HepG2 (cell line): Measurements from ENCODE around the gene C20orf204. TPM values are rescaled to one million over a fixed set of nuclear protein-coding genes. Genes with fewer than 3 reads are reported as not detected.

ENCODE experiments used
- ATAC-seq: fragments of 200-7000 bp; cut with Tn5 transposase; 3 replicates; pipeline ENCODE4 v1.9.1; 2020; ENCODE audit warnings: mild to moderate bottlenecking, moderate library complexity
- BruUV-seq: library from RNA; stranded (reverse); fragments of 400-500 nt; replicated peaks from 2 replicates; lab custom pipeline; 2021; lab: Mats Ljungman, UMichigan
- CTCF ChIA-PET: fragments of 300-600 bp; formaldehyde crosslinking; extraction: SDS; loops from one replicate; lab custom pipeline; 2021; ENCODE audit warnings: low total read pairs, inconsistent platforms, low intra/inter-chr PET ratio; lab: Yijun Ruan, JAX
- POLR2A ChIA-PET: fragments of 350-600 bp; sonication (Branson Sonifier 250); formaldehyde crosslinking; loops from one replicate; lab custom pipeline; 2020; ENCODE audit warnings: antibody characterized with exemption, inconsistent platforms; lab: Yijun Ruan, JAX
- DNase-seq: peaks from one replicate; pipeline ENCODE4 v3.0.0-alpha.2; 2015; ENCODE audit warnings: low spot score
- FAIRE-seq: peaks from 3 replicates; lab custom pipeline; 2011; peaks lifted over from hg19 to GRCh38; lab: Jason Lieb, UNC
- H2AFZ ChIP-seq: one replicate; pipeline ENCODE4 v1.6.1; 2011; ENCODE audit warnings: low read length, inconsistent platforms
- H3K27ac ChIP-seq: fragments of 300-600 bp; 3 replicates; pipeline ENCODE4 v1.8.0; 2011; ENCODE audit warnings: mixed run types, mild to moderate bottlenecking, mixed read lengths, low read length, inconsistent platforms; ENCODE audit not compliant: insufficient read depth; ENCODE audit errors: extremely low read length
- H3K27me3 ChIP-seq, 2 experiments: fragments of 200-600 bp in 1 of 2; 2 replicates in 1 of 2; 3 replicates in 1 of 2; pipeline versions ENCODE4 v1.6.0 to v1.8.0; 2011; ENCODE audit warnings: low read length in 2 of 2, mild to moderate bottlenecking in 2 of 2, moderate library complexity in 2 of 2, inconsistent platforms in 1 of 2; ENCODE audit not compliant: insufficient read depth in 2 of 2, control insufficient read depth in 1 of 2
- H3K36me3 ChIP-seq, 2 experiments: fragments of 200-600 bp in 1 of 2; replicated peaks in 1 of 2; 2 replicates in 1 of 2; 3 replicates in 1 of 2; pipeline versions ENCODE4 v1.5.1 to v1.8.0; 2011; ENCODE audit warnings: low read length in 2 of 2, inconsistent platforms in 1 of 2; ENCODE audit not compliant: insufficient read depth in 2 of 2, control insufficient read depth in 1 of 2
- H3K4me1 ChIP-seq: 2 replicates; pipeline ENCODE4 v1.5.1; 2012; ENCODE audit warnings: low read length, inconsistent platforms; ENCODE audit not compliant: insufficient read depth
- H3K4me2 ChIP-seq: 2 replicates; pipeline ENCODE4 v1.6.0; 2011; ENCODE audit warnings: low read depth, low read length, inconsistent platforms
- H3K4me3 ChIP-seq, 3 experiments: fragments of 200-600 bp in 1 of 3; sonication (generic), shearing (Covaris generic) in 1 of 3; replicated peaks in 1 of 3; 2 replicates each; pipeline ENCODE4 v1.5.1; 2011 to 2016; ENCODE audit warnings: low read length in 3 of 3, inconsistent platforms in 2 of 3, low read depth in 2 of 3, mild to moderate bottlenecking in 2 of 3, control low read depth in 1 of 3, mixed read lengths in 1 of 3; ENCODE audit not compliant: insufficient read depth in 1 of 3
- H3K79me2 ChIP-seq: one replicate; pipeline ENCODE4 v1.6.1; 2011; ENCODE audit warnings: low read length, inconsistent platforms; ENCODE audit not compliant: insufficient read depth
- H3K9ac ChIP-seq: 2 replicates; pipeline ENCODE4 v1.6.0; 2011; ENCODE audit warnings: mild to moderate bottlenecking, low read depth, low read length, inconsistent platforms; ENCODE audit not compliant: insufficient read depth
- H3K9me3 ChIP-seq: 2 replicates; pipeline ENCODE4 v1.5.1; 2012; ENCODE audit warnings: mild to moderate bottlenecking, low read length
- H4K20me1 ChIP-seq: 2 replicates; pipeline ENCODE4 v1.6.0; 2011; ENCODE audit warnings: inconsistent platforms, mild to moderate bottlenecking, low read length, moderate library complexity; ENCODE audit not compliant: insufficient read depth
- HNRNPH1 ChIP-seq: fragments of 200-400 bp; formaldehyde crosslinking; optimal IDR thresholded peaks from 2 replicates; pipeline ENCODE3; 2017; ENCODE audit warnings: mild to moderate bottlenecking, low read depth, low read length
- REL ChIP-seq: sonication (generic); formaldehyde crosslinking; conservative IDR thresholded peaks from 2 replicates; pipeline ENCODE4 v1.8.0; 2022; ENCODE audit warnings: mild to moderate bottlenecking, missing genetic modification reagents, moderate library complexity
- TBX2 ChIP-seq: sonication (generic); formaldehyde crosslinking; IDR thresholded peaks from 2 replicates; pipeline ENCODE4 v1.5.0; 2020; ENCODE audit warnings: missing genetic modification reagents, mild to moderate bottlenecking, borderline replicate concordance
- TGIF2 ChIP-seq: IDR thresholded peaks from 2 replicates; pipeline ENCODE4 v1.6.1; 2016; ENCODE audit warnings: control low read depth, missing compliant biosample characterization
- U2AF1 ChIP-seq: fragments of 200-400 bp; formaldehyde crosslinking; optimal IDR thresholded peaks from 2 replicates; pipeline ENCODE3; 2017; ENCODE audit warnings: mild to moderate bottlenecking, low read depth, low read length
- ZNF382 ChIP-seq: sonication (generic); formaldehyde crosslinking; IDR thresholded peaks from 2 replicates; pipeline ENCODE4 v1.5.0; 2020; ENCODE audit warnings: missing genetic modification reagents, mild to moderate bottlenecking, borderline replicate concordance
- ZNF788 ChIP-seq: sonication (generic); formaldehyde crosslinking; IDR thresholded peaks from 2 replicates; pipeline ENCODE4 v1.5.0; 2020; ENCODE audit warnings: mild to moderate bottlenecking, missing genetic modification reagents, borderline replicate concordance
- WGBS: methylation state at CpG from one replicate; pipeline ENCODE4 v1.1.6; 2017; ENCODE audit warnings: low lambda C conversion rate; 5-methylcytosine and 5-hydroxymethylcytosine counted together
- in situ Hi-C: cut with HindIII; loops from 2 replicates; pipeline ENCODE4 v1.10.0; 2017; ENCODE audit warnings: low pct_unique_long_range_greater_than_20kb; ENCODE audit not compliant: extremely low pct_ligation_motif_present
- intact Hi-C: fragments of 100-400 bp; cut with micrococcal nuclease; formaldehyde crosslinking; loops from one replicate; pipeline ENCODE4 v1.10.0; 2022; ENCODE audit not compliant: unreplicated experiment
- polyA plus RNA-seq, 8 experiments: library from polyadenylated mRNA; depleted of rRNA in 3 of 8; stranded (reverse) in 7 of 8; unstranded in 1 of 8; fragments of >200 nt; fragmentation: Illumina TruSeq in 4 of 8; extraction: Trizol in 4 of 8; gene quantifications; 2 replicates each; pipeline versions ENCODE4 v1.2.1 to v1.2.3, GENCODE V29; 2011 to 2016; ENCODE audit warnings: low read depth in 4 of 8, missing spikeins in 1 of 8, mixed read lengths in 1 of 8; ENCODE audit not compliant: insufficient read depth in 1 of 8
- total RNA-seq, 5 experiments: library from RNA; depleted of rRNA; stranded (reverse); fragments of >200 nt; fragmentation: Illumina TruSeq; extraction: Trizol; gene quantifications; 2 replicates each; pipeline ENCODE4 v1.2.3, GENCODE V29; 2016; ENCODE audit warnings: low read depth in 1 of 5
- TF ChIP-seq, protein P1 (sequence below): sonication (generic); formaldehyde crosslinking; IDR thresholded peaks from 2 replicates; pipeline ENCODE4 v1.5.1; 2020; ENCODE audit warnings: missing genetic modification reagents, mild to moderate bottlenecking, borderline replicate concordance
- TF ChIP-seq, protein P2 (sequence below): sonication (generic); formaldehyde crosslinking; IDR thresholded peaks from 2 replicates; pipeline ENCODE4 v1.4.0; 2020; ENCODE audit warnings: mild to moderate bottlenecking, missing genetic modification reagents
- TF ChIP-seq, protein P3 (sequence below): sonication (generic); formaldehyde crosslinking; IDR thresholded peaks from 2 replicates; pipeline ENCODE4 v1.5.0; 2020; ENCODE audit warnings: mild to moderate bottlenecking, missing genetic modification reagents, borderline replicate concordance
- TF ChIP-seq, protein P4 (sequence below): sonication (generic); formaldehyde crosslinking; IDR thresholded peaks from 2 replicates; pipeline ENCODE4 v1.4.0; 2020; ENCODE audit warnings: mild to moderate bottlenecking, missing genetic modification reagents
- TF ChIP-seq, protein P5 (sequence below): sonication (generic); formaldehyde crosslinking; IDR thresholded peaks from 2 replicates; pipeline ENCODE4 v1.4.0; 2020; ENCODE audit warnings: missing genetic modification reagents

The C20orf204 gene
- total and polyA plus RNA-seq, 2 of the 13 experiments (the other 11 are each of a cell fraction or from before 2014, with no cell fraction given) = 22.1 to 80.0 TPM

DNA sequence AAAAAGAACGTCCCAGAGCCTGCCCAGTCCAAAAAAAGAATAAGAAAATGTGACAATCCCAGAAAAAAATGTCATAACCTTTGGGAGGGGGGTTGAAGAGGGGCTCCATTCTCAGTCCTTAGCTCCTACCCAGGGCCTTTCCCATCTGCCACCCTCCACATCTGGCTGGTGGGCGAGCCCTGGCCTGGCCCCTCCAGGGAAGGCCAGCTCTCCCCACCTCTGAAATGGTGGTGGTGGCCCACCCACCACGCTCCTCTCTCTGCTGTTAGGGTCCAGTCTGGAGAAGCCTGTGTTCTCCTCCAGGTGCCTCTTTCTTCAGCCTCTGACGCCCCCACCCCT is 42.9 kb downstream of the C20orf204 start:
- peak overlapping the region; percentile 99 for H3K4me2 ChIP-seq
- in situ Hi-C loops (no loop called here), intact Hi-C loops (no loop called here)
- no peak for ATAC-seq
- POLR2A ChIA-PET = interaction anchor here (1.0 to 4.9 kb wide), 6 partner anchors 14 to 214 kb away, joined by 3 to 25 read pairs (median 8); partner anchors contain the start of genes PCMTD2, TCEA2 and TPD52L2
- H3K9me3 ChIP-seq = no peaks in the 10 kb centered on the region
- BruUV-seq = TSS peak; percentile 65
- no peaks in the 10 kb centered on the region for H3K36me3 ChIP-seq
- CTCF ChIA-PET = no interaction called here
- WGBS = 28% methylated on average over 4 of the region's 4 CpGs
- H3K4me3 ChIP-seq = peak overlapping the region; percentile 77 to 89 (median 85)
- no peak for DNase-seq
- H3K79me2 ChIP-seq = no peaks in the 10 kb centered on the region
- peaks cover 1 to 9% of the 10 kb centered on the region in 2 experiments; a peak in 2 of 5 replicates for H3K27me3 ChIP-seq
- no peak overlapping the region for H2AFZ ChIP-seq
- peaks cover 9% of the 10 kb centered on the region; the same call in 1 of the 2 replicates for H4K20me1 ChIP-seq
- no peak overlapping the region for H3K27ac ChIP-seq
- H3K9ac ChIP-seq = peak overlapping the region; percentile 78
- FAIRE-seq = no peak
- H3K4me1 ChIP-seq = peaks cover 53% of the 10 kb centered on the region
- TF ChIP-seq U2AF1 (peak; percentile 8), REL (0 out of 2 replicates have a peak, but pooled peaks have one; percentile 63), ZNF382 (CRISPR knock-in tag) (no peak), TGIF2 (CRISPR knock-in tag) (peak; percentile 1; the same call in 1 of the 2 replicates), HNRNPH1 (no peak), ZNF788 (CRISPR knock-in tag) (peak; percentile 14; the same call in 1 of the 2 replicates), TBX2 (CRISPR knock-in tag) (0 out of 2 replicates have a peak, but pooled peaks have one; percentile 5)
- TF ChIP-seq, protein P1, sequence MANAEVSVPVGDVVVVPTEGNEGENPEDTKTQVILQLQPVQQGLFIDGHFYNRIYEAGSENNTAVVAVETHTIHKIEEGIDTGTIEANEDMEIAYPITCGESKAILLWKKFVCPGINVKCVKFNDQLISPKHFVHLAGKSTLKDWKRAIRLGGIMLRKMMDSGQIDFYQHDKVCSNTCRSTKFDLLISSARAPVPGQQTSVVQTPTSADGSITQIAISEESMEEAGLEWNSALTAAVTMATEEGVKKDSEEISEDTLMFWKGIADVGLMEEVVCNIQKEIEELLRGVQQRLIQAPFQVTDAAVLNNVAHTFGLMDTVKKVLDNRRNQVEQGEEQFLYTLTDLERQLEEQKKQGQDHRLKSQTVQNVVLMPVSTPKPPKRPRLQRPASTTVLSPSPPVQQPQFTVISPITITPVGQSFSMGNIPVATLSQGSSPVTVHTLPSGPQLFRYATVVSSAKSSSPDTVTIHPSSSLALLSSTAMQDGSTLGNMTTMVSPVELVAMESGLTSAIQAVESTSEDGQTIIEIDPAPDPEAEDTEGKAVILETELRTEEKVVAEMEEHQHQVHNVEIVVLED (CRISPR knock-in tag) = peak; percentile 45; the same call in 1 of the 2 replicates
- TF ChIP-seq, protein P2, sequence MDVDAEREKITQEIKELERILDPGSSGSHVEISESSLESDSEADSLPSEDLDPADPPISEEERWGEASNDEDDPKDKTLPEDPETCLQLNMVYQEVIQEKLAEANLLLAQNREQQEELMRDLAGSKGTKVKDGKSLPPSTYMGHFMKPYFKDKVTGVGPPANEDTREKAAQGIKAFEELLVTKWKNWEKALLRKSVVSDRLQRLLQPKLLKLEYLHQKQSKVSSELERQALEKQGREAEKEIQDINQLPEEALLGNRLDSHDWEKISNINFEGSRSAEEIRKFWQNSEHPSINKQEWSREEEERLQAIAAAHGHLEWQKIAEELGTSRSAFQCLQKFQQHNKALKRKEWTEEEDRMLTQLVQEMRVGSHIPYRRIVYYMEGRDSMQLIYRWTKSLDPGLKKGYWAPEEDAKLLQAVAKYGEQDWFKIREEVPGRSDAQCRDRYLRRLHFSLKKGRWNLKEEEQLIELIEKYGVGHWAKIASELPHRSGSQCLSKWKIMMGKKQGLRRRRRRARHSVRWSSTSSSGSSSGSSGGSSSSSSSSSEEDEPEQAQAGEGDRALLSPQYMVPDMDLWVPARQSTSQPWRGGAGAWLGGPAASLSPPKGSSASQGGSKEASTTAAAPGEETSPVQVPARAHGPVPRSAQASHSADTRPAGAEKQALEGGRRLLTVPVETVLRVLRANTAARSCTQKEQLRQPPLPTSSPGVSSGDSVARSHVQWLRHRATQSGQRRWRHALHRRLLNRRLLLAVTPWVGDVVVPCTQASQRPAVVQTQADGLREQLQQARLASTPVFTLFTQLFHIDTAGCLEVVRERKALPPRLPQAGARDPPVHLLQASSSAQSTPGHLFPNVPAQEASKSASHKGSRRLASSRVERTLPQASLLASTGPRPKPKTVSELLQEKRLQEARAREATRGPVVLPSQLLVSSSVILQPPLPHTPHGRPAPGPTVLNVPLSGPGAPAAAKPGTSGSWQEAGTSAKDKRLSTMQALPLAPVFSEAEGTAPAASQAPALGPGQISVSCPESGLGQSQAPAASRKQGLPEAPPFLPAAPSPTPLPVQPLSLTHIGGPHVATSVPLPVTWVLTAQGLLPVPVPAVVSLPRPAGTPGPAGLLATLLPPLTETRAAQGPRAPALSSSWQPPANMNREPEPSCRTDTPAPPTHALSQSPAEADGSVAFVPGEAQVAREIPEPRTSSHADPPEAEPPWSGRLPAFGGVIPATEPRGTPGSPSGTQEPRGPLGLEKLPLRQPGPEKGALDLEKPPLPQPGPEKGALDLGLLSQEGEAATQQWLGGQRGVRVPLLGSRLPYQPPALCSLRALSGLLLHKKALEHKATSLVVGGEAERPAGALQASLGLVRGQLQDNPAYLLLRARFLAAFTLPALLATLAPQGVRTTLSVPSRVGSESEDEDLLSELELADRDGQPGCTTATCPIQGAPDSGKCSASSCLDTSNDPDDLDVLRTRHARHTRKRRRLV (CRISPR knock-in tag) = peak; percentile 76; the same call in 1 of the 2 replicates
- TF ChIP-seq, protein P3, sequence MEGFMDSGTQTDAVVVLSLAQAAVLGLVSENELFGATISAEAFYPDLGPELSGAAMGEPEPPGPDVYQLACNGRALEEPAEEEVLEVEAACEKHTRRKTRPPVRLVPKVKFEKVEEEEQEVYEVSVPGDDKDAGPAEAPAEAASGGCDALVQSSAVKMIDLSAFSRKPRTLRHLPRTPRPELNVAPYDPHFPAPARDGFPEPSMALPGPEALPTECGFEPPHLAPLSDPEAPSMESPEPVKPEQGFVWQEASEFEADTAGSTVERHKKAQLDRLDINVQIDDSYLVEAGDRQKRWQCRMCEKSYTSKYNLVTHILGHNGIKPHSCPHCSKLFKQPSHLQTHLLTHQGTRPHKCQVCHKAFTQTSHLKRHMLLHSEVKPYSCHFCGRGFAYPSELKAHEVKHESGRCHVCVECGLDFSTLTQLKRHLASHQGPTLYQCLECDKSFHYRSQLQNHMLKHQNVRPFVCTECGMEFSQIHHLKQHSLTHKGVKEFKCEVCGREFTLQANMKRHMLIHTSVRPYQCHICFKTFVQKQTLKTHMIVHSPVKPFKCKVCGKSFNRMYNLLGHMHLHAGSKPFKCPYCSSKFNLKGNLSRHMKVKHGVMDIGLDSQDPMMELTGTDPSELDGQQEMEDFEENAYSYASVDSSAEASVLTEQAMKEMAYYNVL (CRISPR knock-in tag) = peak; percentile 37; the same call in 1 of the 2 replicates
- TF ChIP-seq, protein P4, sequence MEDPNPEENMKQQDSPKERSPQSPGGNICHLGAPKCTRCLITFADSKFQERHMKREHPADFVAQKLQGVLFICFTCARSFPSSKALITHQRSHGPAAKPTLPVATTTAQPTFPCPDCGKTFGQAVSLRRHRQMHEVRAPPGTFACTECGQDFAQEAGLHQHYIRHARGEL (CRISPR knock-in tag) = 0 out of 2 replicates have a peak, but pooled peaks have one; percentile 29
- TF ChIP-seq, protein P5, sequence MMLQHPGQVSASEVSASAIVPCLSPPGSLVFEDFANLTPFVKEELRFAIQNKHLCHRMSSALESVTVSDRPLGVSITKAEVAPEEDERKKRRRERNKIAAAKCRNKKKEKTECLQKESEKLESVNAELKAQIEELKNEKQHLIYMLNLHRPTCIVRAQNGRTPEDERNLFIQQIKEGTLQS = peak; percentile 19; the same call in 1 of the 2 replicates
